HCT116 (cell line): ENCODE measurements around the gene SLC27A3. TPM values are rescaled to one million over a fixed set of nuclear protein-coding genes. Genes with fewer than 3 reads are reported as not detected.

Experiments
- ATAC-seq: fragments of 200-7000 bp; cut with Tn5 transposase; 2 replicates; pipeline ENCODE4 v1.9.1; 2020; ENCODE audit warnings: mild to moderate bottlenecking, moderate library complexity
- BruUV-seq: library from RNA; stranded (reverse); fragments of 400-500 nt; replicated peaks from 2 replicates; lab custom pipeline; 2021; lab: Mats Ljungman, UMichigan
- CTCF ChIA-PET: fragments of 300-600 bp; sonication (Branson Sonifier 250); formaldehyde crosslinking; loops from one replicate; lab custom pipeline; 2021; ENCODE audit warnings: antibody characterized with exemption; lab: Charles Lee
- POLR2A ChIA-PET: fragments of 300-600, 350-600 bp; sonication (Branson Sonifier 250); formaldehyde crosslinking; loops from one replicate; lab custom pipeline; 2021; ENCODE audit warnings: antibody characterized with exemption; lab: Charles Lee
- RAD21 ChIA-PET, 2 experiments: fragments of 300-600 bp; sonication (Branson Sonifier 250); formaldehyde crosslinking; loops; one replicate each; lab custom pipeline; 2023; ENCODE audit warnings: low total read pairs in 2 of 2; ENCODE audit not compliant: uncharacterized antibody in 2 of 2, unreplicated experiment in 2 of 2, low non-redundant PET in 1 of 2; lab: Charles Lee
- DNase-seq: peaks from one replicate; pipeline ENCODE4 v3.0.0-alpha.2; 2010; ENCODE audit warnings: low read depth, low spot score
- H2AFZ ChIP-seq: fragments of 200-600 bp; shearing (Covaris generic), sonication (generic); 2 replicates; pipeline ENCODE4 v1.6.1; 2017; ENCODE audit warnings: low read depth, mixed run types, mixed read lengths, antibody characterized with exemption, low read length; ENCODE audit not compliant: poor library complexity, severe bottlenecking
- H3K27ac ChIP-seq: 2 replicates; pipeline ENCODE4 v1.5.1; 2012; ENCODE audit warnings: low read depth, low read length
- H3K27me3 ChIP-seq: fragments of 200-600 bp; sonication (generic); 2 replicates; pipeline ENCODE4 v1.6.1; 2016; ENCODE audit warnings: mixed run types, low read length, mixed read lengths; ENCODE audit not compliant: insufficient read depth
- H3K36me3 ChIP-seq, 2 experiments: fragments of 200-500 bp in 1 of 2; fragments of 200-600 bp in 1 of 2; sonication (Bioruptor generic) in 1 of 2; sonication (generic) in 1 of 2; 2 replicates each; pipeline versions ENCODE4 v1.5.1 to v1.6.1; 2014 to 2016; ENCODE audit warnings: low read length in 2 of 2, inconsistent platforms in 1 of 2, mixed read lengths in 1 of 2, mixed run types in 1 of 2; ENCODE audit not compliant: insufficient read depth in 2 of 2, control insufficient read depth in 1 of 2
- H3K4me1 ChIP-seq, 2 experiments: fragments of 200-600 bp in 1 of 2; sonication (generic) in 1 of 2; 2 replicates each; pipeline versions ENCODE4 v1.5.1 to v1.6.1; 2012 to 2017; ENCODE audit warnings: low read length in 2 of 2, inconsistent platforms in 1 of 2, mild to moderate bottlenecking in 1 of 2, mixed read lengths in 1 of 2, mixed run types in 1 of 2, moderate library complexity in 1 of 2; ENCODE audit not compliant: insufficient read depth in 2 of 2, control insufficient read depth in 1 of 2
- H3K4me2 ChIP-seq: fragments of 200-600 bp; sonication (generic); 2 replicates; pipeline ENCODE4 v1.6.1; 2017; ENCODE audit warnings: mixed run types, low read length, mixed read lengths
- H3K4me3 ChIP-seq, 2 experiments: fragments of 200-600 bp in 1 of 2; sonication (generic) in 1 of 2; replicated peaks in 1 of 2; 2 replicates each; pipeline ENCODE4 v1.5.1; 2011 to 2016; ENCODE audit warnings: low read length in 2 of 2, control low read depth in 1 of 2, low read depth in 1 of 2, mild to moderate bottlenecking in 1 of 2, mixed read lengths in 1 of 2, mixed run types in 1 of 2
- H3K79me2 ChIP-seq: fragments of 200-600 bp; sonication (generic); 2 replicates; pipeline ENCODE4 v1.6.1; 2017; ENCODE audit warnings: mild to moderate bottlenecking, mixed run types, low read length, moderate library complexity, mixed read lengths; ENCODE audit not compliant: insufficient read depth
- H3K9ac ChIP-seq: fragments of 200-600 bp; sonication (generic); 2 replicates; pipeline ENCODE4 v1.6.1; 2016; ENCODE audit warnings: low read length, mixed read lengths
- H3K9me2 ChIP-seq: fragments of 200-600 bp; sonication (generic), shearing (Covaris generic); 2 replicates; pipeline ENCODE4 v1.6.1; 2017; ENCODE audit warnings: mixed run types, mild to moderate bottlenecking, moderate library complexity; ENCODE audit not compliant: insufficient read depth
- H3K9me3 ChIP-seq, 2 experiments: fragments of 200-500 bp in 1 of 2; fragments of 200-600 bp in 1 of 2; sonication (Bioruptor generic) in 1 of 2; sonication (generic) in 1 of 2; 2 replicates each; pipeline ENCODE4 v1.6.1; 2014 to 2017; ENCODE audit warnings: low read length in 2 of 2, mixed read lengths in 2 of 2, inconsistent platforms in 1 of 2, low read depth in 1 of 2, mild to moderate bottlenecking in 1 of 2, mixed run types in 1 of 2, moderate library complexity in 1 of 2; ENCODE audit not compliant: control insufficient read depth in 1 of 2, insufficient read depth in 1 of 2
- H4K20me1 ChIP-seq: fragments of 200-600 bp; sonication (generic), shearing (Covaris generic); 2 replicates; pipeline ENCODE4 v1.6.1; 2017; ENCODE audit warnings: mixed run types, mild to moderate bottlenecking, moderate library complexity; ENCODE audit not compliant: insufficient read depth
- CBX3 ChIP-seq: IDR thresholded peaks from 2 replicates; pipeline ENCODE4 v1.6.1; 2012; ENCODE audit warnings: low read depth
- EGR1 ChIP-seq: IDR thresholded peaks from 2 replicates; pipeline ENCODE4 v1.6.1; 2012; ENCODE audit warnings: low read depth
- ELF1 ChIP-seq: IDR thresholded peaks from 2 replicates; pipeline ENCODE4 v1.6.1; 2012; ENCODE audit warnings: low read depth, borderline replicate concordance
- EZH2phosphoT487 ChIP-seq: fragments of 200-600 bp; IDR thresholded peaks from 2 replicates; pipeline ENCODE4 v1.6.1; 2018; ENCODE audit warnings: antibody characterized with exemption, borderline replicate concordance
- FOSL1 ChIP-seq: IDR thresholded peaks from 2 replicates; pipeline ENCODE4 v1.6.1; 2012; ENCODE audit warnings: low read depth
- SIN3A ChIP-seq: IDR thresholded peaks from 2 replicates; pipeline ENCODE4 v1.6.1; 2012; ENCODE audit warnings: low read depth
- SP1 ChIP-seq: IDR thresholded peaks from 2 replicates; pipeline ENCODE4 v1.6.1; 2012; ENCODE audit warnings: low read depth
- SRF ChIP-seq: IDR thresholded peaks from 2 replicates; pipeline ENCODE4 v1.6.1; 2012; ENCODE audit warnings: low read depth
- ZFX ChIP-seq: fragments of 450-650 bp; IDR thresholded peaks from 2 replicates; pipeline ENCODE4 v1.6.1; 2017
- ZNF274 ChIP-seq: fragments of 200-500 bp; sonication (Bioruptor generic); IDR thresholded peaks from 2 replicates; pipeline ENCODE4 v1.6.1; 2014; ENCODE audit warnings: mild to moderate bottlenecking, low read depth, low read length, inconsistent platforms
- intact Hi-C: fragments of 100-400 bp; cut with micrococcal nuclease; formaldehyde crosslinking; loops from 2 replicates; pipeline ENCODE4 v1.10.0; 2022
- total RNA-seq: library from RNA; stranded (reverse); gene quantifications from one replicate; pipeline ENCODE4 v1.2.1, GENCODE V29; 2021; ENCODE audit not compliant: unreplicated experiment
- TF ChIP-seq, protein P1 (sequence below): IDR thresholded peaks from 2 replicates; pipeline ENCODE4 v1.6.1; 2012
- TF ChIP-seq, protein P2 (sequence below): IDR thresholded peaks from 2 replicates; pipeline ENCODE4 v1.6.1; 2012; ENCODE audit warnings: low read depth
- TF ChIP-seq, protein P3 (sequence below), 3 experiments: fragments of 200-600 bp in 1 of 3; sonication (generic) in 1 of 3; IDR thresholded peaks in 2 of 3; conservative IDR thresholded peaks in 1 of 3; 2 replicates each; pipeline ENCODE4 v1.5.1; 2012 to 2017; ENCODE audit warnings: low read depth in 2 of 3, low read length in 2 of 3, antibody characterized with exemption in 1 of 3, borderline replicate concordance in 1 of 3, control low read depth in 1 of 3, mild to moderate bottlenecking in 1 of 3, mixed read lengths in 1 of 3, mixed run types in 1 of 3, moderate library complexity in 1 of 3; ENCODE audit not compliant: insufficient read depth in 1 of 3

The SLC27A3 gene
- total RNA-seq, 1 experiment from 2014 or later, result 14.3 TPM

DNA sequence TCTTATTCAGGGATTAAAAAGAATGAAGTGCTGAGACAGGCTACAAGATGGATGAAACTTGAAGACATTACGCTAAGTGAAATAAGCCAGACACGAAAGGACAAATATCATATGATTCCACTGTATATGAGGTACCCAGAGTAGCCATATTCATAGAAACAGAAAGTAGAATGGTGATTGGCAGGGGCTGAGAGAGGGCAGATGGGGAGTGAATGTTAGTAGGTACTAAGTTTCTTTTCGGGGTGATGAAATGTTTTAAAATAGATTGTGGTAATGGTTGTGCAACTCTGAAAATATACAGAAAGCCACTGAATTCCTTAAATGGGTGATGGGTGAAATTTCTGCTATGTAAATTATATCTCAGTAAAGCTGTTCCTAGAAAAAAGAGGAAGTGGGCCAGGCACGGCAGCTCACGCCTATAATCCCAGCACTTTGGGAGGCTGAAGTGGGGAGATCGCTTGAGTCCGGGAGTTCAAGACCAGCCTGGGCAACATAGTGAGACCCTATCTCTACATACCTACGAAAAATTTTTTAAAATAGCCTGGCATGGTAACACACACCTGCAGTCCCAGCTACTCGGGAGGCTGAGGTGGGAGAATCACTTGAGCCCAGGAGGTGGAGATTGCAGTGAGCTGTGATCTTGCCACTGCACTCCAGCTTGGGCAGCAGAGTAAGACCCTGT lies 15.9 kb downstream of the SLC27A3 start:
- DNase-seq (no peak), ATAC-seq (no peak)
- ChIA-PET RAD21 (no interaction called here), CTCF (no interaction called here), POLR2A (no interaction called here)
- no peak for TF ChIP-seq CBX3
- TF ChIP-seq FOSL1, result no peak
- TF ChIP-seq, protein P1, sequence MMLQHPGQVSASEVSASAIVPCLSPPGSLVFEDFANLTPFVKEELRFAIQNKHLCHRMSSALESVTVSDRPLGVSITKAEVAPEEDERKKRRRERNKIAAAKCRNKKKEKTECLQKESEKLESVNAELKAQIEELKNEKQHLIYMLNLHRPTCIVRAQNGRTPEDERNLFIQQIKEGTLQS, result no peak
- no peak for TF ChIP-seq SP1
- TF ChIP-seq EGR1, result no peak
- TF ChIP-seq SRF, result no peak
- TF ChIP-seq, protein P2, sequence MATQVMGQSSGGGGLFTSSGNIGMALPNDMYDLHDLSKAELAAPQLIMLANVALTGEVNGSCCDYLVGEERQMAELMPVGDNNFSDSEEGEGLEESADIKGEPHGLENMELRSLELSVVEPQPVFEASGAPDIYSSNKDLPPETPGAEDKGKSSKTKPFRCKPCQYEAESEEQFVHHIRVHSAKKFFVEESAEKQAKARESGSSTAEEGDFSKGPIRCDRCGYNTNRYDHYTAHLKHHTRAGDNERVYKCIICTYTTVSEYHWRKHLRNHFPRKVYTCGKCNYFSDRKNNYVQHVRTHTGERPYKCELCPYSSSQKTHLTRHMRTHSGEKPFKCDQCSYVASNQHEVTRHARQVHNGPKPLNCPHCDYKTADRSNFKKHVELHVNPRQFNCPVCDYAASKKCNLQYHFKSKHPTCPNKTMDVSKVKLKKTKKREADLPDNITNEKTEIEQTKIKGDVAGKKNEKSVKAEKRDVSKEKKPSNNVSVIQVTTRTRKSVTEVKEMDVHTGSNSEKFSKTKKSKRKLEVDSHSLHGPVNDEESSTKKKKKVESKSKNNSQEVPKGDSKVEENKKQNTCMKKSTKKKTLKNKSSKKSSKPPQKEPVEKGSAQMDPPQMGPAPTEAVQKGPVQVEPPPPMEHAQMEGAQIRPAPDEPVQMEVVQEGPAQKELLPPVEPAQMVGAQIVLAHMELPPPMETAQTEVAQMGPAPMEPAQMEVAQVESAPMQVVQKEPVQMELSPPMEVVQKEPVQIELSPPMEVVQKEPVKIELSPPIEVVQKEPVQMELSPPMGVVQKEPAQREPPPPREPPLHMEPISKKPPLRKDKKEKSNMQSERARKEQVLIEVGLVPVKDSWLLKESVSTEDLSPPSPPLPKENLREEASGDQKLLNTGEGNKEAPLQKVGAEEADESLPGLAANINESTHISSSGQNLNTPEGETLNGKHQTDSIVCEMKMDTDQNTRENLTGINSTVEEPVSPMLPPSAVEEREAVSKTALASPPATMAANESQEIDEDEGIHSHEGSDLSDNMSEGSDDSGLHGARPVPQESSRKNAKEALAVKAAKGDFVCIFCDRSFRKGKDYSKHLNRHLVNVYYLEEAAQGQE, result no peak
- no peak for TF ChIP-seq ELF1
- TF ChIP-seq ZFX, result no peak
- no peak for TF ChIP-seq ZNF274
- TF ChIP-seq, protein P3, sequence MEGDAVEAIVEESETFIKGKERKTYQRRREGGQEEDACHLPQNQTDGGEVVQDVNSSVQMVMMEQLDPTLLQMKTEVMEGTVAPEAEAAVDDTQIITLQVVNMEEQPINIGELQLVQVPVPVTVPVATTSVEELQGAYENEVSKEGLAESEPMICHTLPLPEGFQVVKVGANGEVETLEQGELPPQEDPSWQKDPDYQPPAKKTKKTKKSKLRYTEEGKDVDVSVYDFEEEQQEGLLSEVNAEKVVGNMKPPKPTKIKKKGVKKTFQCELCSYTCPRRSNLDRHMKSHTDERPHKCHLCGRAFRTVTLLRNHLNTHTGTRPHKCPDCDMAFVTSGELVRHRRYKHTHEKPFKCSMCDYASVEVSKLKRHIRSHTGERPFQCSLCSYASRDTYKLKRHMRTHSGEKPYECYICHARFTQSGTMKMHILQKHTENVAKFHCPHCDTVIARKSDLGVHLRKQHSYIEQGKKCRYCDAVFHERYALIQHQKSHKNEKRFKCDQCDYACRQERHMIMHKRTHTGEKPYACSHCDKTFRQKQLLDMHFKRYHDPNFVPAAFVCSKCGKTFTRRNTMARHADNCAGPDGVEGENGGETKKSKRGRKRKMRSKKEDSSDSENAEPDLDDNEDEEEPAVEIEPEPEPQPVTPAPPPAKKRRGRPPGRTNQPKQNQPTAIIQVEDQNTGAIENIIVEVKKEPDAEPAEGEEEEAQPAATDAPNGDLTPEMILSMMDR (IDR thresholded peaks at IDR 0.05 in 2 of 3, conservative IDR thresholded peaks at IDR 0.05 in 1 of 3; ENCODE audit: borderline replicate concordance in 1 of 3, insufficient read depth in 1 of 3, low read depth in 2 of 3, low read length in 2 of 3), result no peak
- TF ChIP-seq EZH2phosphoT487, result no peak
- TF ChIP-seq SIN3A, result no peak
- H4K20me1 ChIP-seq, result no peaks in the 10 kb centered on the region
- no peaks in the 10 kb centered on the region for H3K9me3 ChIP-seq
- H3K27ac ChIP-seq, result no peak overlapping the region
- H3K9me2 ChIP-seq, result no peaks in the 10 kb centered on the region
- H3K4me1 ChIP-seq, result peaks cover 0 to 8% of the 10 kb centered on the region in 2 experiments; a peak in 1 of 4 replicates
- BruUV-seq, result no TSS peak
- H3K9ac ChIP-seq, result no peak overlapping the region
- H2AFZ ChIP-seq, result no peak overlapping the region
- H3K36me3 ChIP-seq, result no peaks in the 10 kb centered on the region
- no peak overlapping the region for H3K4me3 ChIP-seq
- no peak overlapping the region for H3K4me2 ChIP-seq
- no peaks in the 10 kb centered on the region for H3K79me2 ChIP-seq
- no peaks in the 10 kb centered on the region for H3K27me3 ChIP-seq
- intact Hi-C loops, result no loop called here
